Gastroesophageal sphincter (tissue), 4 donors: Measurements from ENCODE around the gene TMTC1. TPM values are rescaled to one million over a fixed set of nuclear protein-coding genes. Genes with fewer than 3 reads are reported as not detected.

Source experiments
- ATAC-seq: fragments of 150-250 bp; one replicate; pipeline ENCODE4 v1.9.1; 2016; ENCODE audit warnings: mild to moderate bottlenecking, moderate library complexity
- H3K27ac ChIP-seq, 4 donors: fragments of 200-600 bp; sonication (generic) in 3 of 4; 1 replicate in 3 of 4; 2 replicates in 1 of 4; pipeline ENCODE4 v1.5.1; 2016 to 2019
- H3K27me3 ChIP-seq: fragments of 200-600 bp; sonication (generic); one replicate; pipeline ENCODE4 v1.5.1; 2019
- H3K36me3 ChIP-seq, 2 donors: fragments of 200-600 bp; sonication (generic); one replicate each; pipeline ENCODE4 v1.5.1; 2019; ENCODE audit warnings: control low read depth in 1 of 2
- H3K4me1 ChIP-seq, 3 donors: fragments of 200-600 bp; sonication (generic); 1 replicate in 2 of 3; 2 replicates in 1 of 3; pipeline ENCODE4 v1.5.1; 2016 to 2019; ENCODE audit warnings: control low read depth in 2 of 3
- H3K4me3 ChIP-seq, 2 donors: fragments of 200-600 bp; sonication (generic); one replicate each; pipeline ENCODE4 v1.5.1; 2019; ENCODE audit warnings: mild to moderate bottlenecking in 1 of 2, moderate library complexity in 1 of 2
- H3K9me3 ChIP-seq, 3 donors: fragments of 200-600 bp; sonication (generic); one replicate each; pipeline ENCODE4 v1.5.1; 2017 to 2019; ENCODE audit warnings: control low read depth in 2 of 3
- EP300 ChIP-seq: sonication (generic); formaldehyde crosslinking; IDR thresholded peaks from one replicate; pipeline ENCODE4 v1.6.1; 2017; ENCODE audit warnings: antibody characterized with exemption, mild to moderate bottlenecking
- POLR2A ChIP-seq, 2 donors: fragments of 450-650 bp; IDR thresholded peaks; one replicate each; pipeline ENCODE4 v1.6.1; 2017; ENCODE audit warnings: antibody characterized with exemption in 2 of 2, mild to moderate bottlenecking in 2 of 2, moderate library complexity in 1 of 2
- POLR2AphosphoS5 ChIP-seq: sonication (generic); formaldehyde crosslinking; IDR thresholded peaks from one replicate; pipeline ENCODE4 v1.6.1; 2017; ENCODE audit warnings: antibody characterized with exemption
- WGBS, 2 donors: methylation state at CpG; one replicate each; pipeline ENCODE4 v1.1.5; 2018; ENCODE audit warnings: low coverage in 1 of 2; 5-methylcytosine and 5-hydroxymethylcytosine counted together
- total RNA-seq, 4 donors: library from RNA; depleted of rRNA; stranded (reverse); fragments of >200 nt; gene quantifications; one replicate each; pipeline ENCODE4 v1.1.0, GENCODE V29; 2016
- TF ChIP-seq, protein P1 (sequence below), 4 experiments: fragments of 200-600 bp in 2 of 4; fragments of 450-650 bp in 2 of 4; sonication (generic) in 1 of 4; IDR thresholded peaks; one replicate each; pipeline ENCODE4 v1.5.1; 2017 to 2019; ENCODE audit warnings: antibody characterized with exemption in 4 of 4, mild to moderate bottlenecking in 2 of 4, moderate library complexity in 2 of 4

Gene TMTC1
- total RNA-seq, 4 donors from 2014 or later = 94.0 to 190 (median 117) TPM

DNA sequence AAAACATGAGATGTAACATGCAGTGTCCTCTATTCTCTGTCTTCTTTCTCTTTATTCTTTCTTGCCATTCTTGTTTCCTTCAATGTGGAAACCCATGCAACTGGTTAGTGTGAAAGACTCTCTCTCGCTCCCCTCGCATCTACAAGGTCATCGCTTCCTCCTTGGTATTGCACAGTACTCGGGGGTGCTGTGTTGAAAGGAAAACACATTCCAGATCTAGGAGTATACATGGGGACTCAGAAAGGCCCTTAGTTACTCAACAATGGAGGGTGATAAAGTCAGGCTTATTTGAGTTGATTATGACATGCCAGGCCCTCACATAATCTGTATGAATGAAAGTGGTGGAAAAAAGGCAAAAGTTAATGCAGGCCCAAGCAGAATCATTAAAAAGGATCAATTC, 210.8 kb downstream of the TMTC1 start:
- peaks cover 0 to 14% (median 0%) of the 10 kb centered on the region in 3 donors for H3K4me1 ChIP-seq
- 66 to 100% methylated on average over 1 to 4 of the region's 4 CpGs for WGBS, 2 donors
- peak; percentile 19 for ATAC-seq
- no peak overlapping the region for H3K4me3 ChIP-seq
- H3K27ac ChIP-seq = no peak overlapping the region
- no peaks in the 10 kb centered on the region for H3K9me3 ChIP-seq
- H3K27me3 ChIP-seq = no peaks in the 10 kb centered on the region
- no peak for TF ChIP-seq EP300
- TF ChIP-seq POLR2AphosphoS5 = no peak
- TF ChIP-seq, protein P1, sequence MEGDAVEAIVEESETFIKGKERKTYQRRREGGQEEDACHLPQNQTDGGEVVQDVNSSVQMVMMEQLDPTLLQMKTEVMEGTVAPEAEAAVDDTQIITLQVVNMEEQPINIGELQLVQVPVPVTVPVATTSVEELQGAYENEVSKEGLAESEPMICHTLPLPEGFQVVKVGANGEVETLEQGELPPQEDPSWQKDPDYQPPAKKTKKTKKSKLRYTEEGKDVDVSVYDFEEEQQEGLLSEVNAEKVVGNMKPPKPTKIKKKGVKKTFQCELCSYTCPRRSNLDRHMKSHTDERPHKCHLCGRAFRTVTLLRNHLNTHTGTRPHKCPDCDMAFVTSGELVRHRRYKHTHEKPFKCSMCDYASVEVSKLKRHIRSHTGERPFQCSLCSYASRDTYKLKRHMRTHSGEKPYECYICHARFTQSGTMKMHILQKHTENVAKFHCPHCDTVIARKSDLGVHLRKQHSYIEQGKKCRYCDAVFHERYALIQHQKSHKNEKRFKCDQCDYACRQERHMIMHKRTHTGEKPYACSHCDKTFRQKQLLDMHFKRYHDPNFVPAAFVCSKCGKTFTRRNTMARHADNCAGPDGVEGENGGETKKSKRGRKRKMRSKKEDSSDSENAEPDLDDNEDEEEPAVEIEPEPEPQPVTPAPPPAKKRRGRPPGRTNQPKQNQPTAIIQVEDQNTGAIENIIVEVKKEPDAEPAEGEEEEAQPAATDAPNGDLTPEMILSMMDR (IDR thresholded peaks at IDR 0.05) = no peak
- no peak for TF ChIP-seq POLR2A (IDR thresholded peaks at IDR 0.05)
- H3K36me3 ChIP-seq = peaks cover 0 to 29% of the 10 kb centered on the region in 2 donors

DNA sequence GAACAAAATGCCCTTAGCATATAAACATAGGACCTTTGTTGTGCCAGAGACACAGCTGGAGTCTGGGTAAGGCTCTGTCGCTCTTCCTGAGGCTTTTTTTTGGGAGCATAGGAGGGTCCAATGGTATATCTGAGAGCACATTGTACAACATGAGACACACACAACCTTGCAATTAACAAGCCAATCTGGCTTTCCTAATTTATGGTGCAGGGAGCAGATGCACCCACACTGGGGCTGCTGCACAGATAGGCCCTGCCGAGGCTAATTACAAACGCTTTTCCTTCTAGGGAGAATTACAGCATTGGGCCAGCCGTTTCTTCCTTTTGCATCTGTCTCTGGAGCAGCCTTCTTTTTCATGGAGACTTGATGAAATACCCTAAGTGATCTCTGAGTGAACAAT, 211.3 kb downstream of the TMTC1 start:
- H3K36me3 ChIP-seq = peaks cover 0 to 29% of the 10 kb centered on the region in 2 donors
- 79 to 86% methylated on average over 1 to 2 of the region's 4 CpGs for WGBS, 2 donors
- no peak for ATAC-seq
- TF ChIP-seq EP300 = no peak
- TF ChIP-seq, protein P1 (IDR thresholded peaks at IDR 0.05) = no peak
- no peak for TF ChIP-seq POLR2A (IDR thresholded peaks at IDR 0.05)
- TF ChIP-seq POLR2AphosphoS5 = no peak
- H3K9me3 ChIP-seq = no peaks in the 10 kb centered on the region
- peaks cover 0 to 14% (median 0%) of the 10 kb centered on the region in 3 donors for H3K4me1 ChIP-seq
- no peaks in the 10 kb centered on the region for H3K27me3 ChIP-seq
- no peak overlapping the region for H3K4me3 ChIP-seq
- H3K27ac ChIP-seq = no peak overlapping the region

DNA sequence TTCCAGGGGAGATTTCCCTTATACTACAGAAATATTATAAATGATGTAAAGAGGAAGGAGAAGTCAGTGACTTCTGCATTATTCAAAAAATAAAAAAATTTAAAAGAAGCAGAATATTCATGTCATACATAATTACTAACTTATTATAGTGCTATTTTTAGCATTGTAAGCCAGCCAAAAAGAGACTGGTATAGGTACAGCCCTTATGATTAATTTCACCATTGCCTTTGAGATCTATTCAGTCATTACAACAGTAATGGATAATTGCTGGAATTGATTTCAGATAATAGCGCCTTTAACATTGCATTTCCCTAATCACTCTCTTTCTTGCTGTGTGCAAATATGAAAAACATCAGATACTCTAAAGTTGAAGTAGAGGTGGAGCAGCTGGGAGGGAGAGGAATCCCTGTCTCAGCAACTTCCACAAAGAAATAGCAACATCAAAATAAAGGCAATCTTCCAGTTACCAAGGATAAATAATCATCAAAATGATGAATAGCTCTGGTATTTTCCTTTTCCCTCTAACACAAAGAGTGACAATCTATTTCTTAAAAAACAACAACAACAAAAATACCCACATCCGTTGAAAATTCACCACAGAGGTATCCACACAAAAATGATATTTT, 214.5 kb downstream of the TMTC1 start:
- Histone ChIP-seq H3K4me1 (peaks cover 0 to 19% (median 0%) of the 10 kb centered on the region in 3 donors), H3K9me3 (no peaks in the 10 kb centered on the region), H3K27ac (peak overlapping the region in 2 of 4 donors; percentile 13 to 20), H3K36me3 (peaks cover 0 to 41% of the 10 kb centered on the region in 2 donors), H3K27me3 (no peaks in the 10 kb centered on the region), H3K4me3 (no peak overlapping the region)
- TF ChIP-seq POLR2AphosphoS5 (no peak), POLR2A (IDR thresholded peaks at IDR 0.05) (no peak), EP300 (no peak)
- TF ChIP-seq, protein P1 (IDR thresholded peaks at IDR 0.05) = no peak
- ATAC-seq = no peak
- 54 to 73% methylated on average over 2 of the region's 2 CpGs for WGBS, 2 donors

DNA sequence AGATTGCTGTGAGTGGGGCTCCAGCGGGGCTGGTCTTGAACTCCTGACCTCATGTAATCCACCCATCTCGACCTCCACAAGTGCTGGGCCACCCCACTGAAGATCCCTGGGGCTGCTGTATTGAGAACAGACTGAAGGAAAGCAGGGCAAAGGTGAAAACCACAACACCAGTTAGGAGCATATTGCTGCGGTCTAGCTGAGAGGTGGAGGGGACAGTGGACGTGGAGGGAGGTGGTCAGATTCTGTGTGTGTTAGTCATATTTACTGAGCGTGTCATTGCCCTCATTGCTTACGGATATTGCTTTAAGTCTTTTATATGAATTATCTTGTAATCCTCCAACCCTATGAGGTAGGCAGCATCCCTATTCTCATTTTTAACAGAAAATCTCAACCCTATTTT, 217.3 kb downstream of the TMTC1 start:
- Histone ChIP-seq H3K4me1 (peaks cover 3 to 45% (median 6%) of the 10 kb centered on the region in 3 donors), H3K36me3 (peaks cover 0 to 23% of the 10 kb centered on the region in 2 donors), H3K9me3 (no peaks in the 10 kb centered on the region), H3K4me3 (no peak overlapping the region), H3K27ac (peak overlapping the region in 1 of 4 donors; percentile 35), H3K27me3 (no peaks in the 10 kb centered on the region)
- ATAC-seq = no peak
- 49 to 86% methylated on average over 1 to 4 of the region's 6 CpGs for WGBS, 2 donors
- TF ChIP-seq, protein P1 (IDR thresholded peaks at IDR 0.05) = no peak
- TF ChIP-seq POLR2AphosphoS5 (no peak), POLR2A (IDR thresholded peaks at IDR 0.05) (no peak), EP300 (no peak)

DNA sequence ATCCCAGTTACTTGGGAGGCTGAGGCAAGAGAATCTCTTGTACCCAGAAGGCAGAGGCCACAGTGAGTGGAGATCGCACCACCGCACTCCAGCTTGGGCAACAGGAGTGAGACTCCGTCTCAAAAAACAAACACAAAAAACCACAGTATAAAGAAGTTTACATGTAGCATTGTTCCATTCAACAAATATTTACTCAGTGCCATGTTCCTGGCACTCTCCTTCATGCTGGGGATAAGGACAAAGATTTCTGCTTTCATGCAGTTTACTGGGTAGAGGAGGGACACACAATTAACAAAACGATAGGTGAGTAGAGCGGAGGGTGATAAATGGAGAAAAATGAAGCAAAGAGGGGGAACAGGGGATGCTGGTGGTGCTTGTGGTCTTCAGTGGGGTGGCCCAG, 218.0 kb downstream of the TMTC1 start:
- Histone ChIP-seq H3K9me3 (no peaks in the 10 kb centered on the region), H3K4me1 (peaks cover 3 to 45% (median 9%) of the 10 kb centered on the region in 3 donors), H3K4me3 (no peak overlapping the region), H3K27me3 (no peaks in the 10 kb centered on the region), H3K36me3 (peaks cover 0 to 16% of the 10 kb centered on the region in 2 donors), H3K27ac (no peak overlapping the region)
- WGBS, 2 donors = 91 to 93% methylated on average over 2 to 3 of the region's 5 CpGs
- no peak for TF ChIP-seq POLR2AphosphoS5
- TF ChIP-seq EP300 = no peak
- no peak for TF ChIP-seq POLR2A (IDR thresholded peaks at IDR 0.05)
- TF ChIP-seq, protein P1 (IDR thresholded peaks at IDR 0.05) = no peak
- ATAC-seq = no peak
